ENCODE measurements around the gene DIABLO. TPM values are rescaled to one million over a fixed set of nuclear protein-coding genes. Genes with fewer than 3 reads are reported as not detected.

DIABLO gene
- total and polyA plus RNA-seq, 9 of the 15 experiments (the other 6 are each of a cell fraction or from before 2014, with no cell fraction given), result 37.3 to 101 (median 80.1) TPM

DNA sequence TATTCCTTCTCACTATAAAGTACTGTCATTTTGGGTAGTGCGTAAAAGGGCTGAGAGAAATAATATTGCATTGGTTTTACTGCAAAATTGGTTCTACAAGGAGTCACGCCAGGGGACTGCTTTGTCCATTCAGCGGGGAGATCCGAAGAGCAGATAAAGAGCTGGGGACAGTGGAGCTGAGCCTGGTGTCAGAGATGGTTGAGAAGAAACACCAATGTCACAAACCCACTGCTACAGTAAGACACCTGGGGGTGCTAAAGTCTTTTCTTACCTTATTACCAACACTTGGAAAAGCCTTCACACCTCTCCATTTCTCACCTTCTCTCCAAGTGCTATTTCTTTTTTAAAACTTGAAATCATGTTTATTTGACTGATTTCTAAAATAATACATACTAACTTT is 66.0 kb downstream of the DIABLO start:
- Histone ChIP-seq H3K79me2 (ENCODE audit: control insufficient read depth, insufficient read depth, low read length) (no peaks in the 10 kb centered on the region), H3K9ac (ENCODE audit: insufficient read depth in 1 of 2, low read depth in 2 of 2, low read length in 2 of 2) (no peak overlapping the region), H3K27ac (ENCODE audit: extremely low read depth, low read depth, low read length) (no peak overlapping the region), H3K27me3 (ENCODE audit: control insufficient read depth in 2 of 2, insufficient read depth in 2 of 2, low read length in 2 of 2) (peaks cover 2 to 5% of the 10 kb centered on the region in 2 experiments; a peak in 2 of 5 replicates), H3K4me3 (no peak overlapping the region), H3K4me2 (ENCODE audit: insufficient read depth, low read length) (0 out of 2 replicates have a peak overlapping the region, but pooled peaks have one; percentile 17), H3K36me3 (ENCODE audit: control insufficient read depth, insufficient read depth, low read length) (no peaks in the 10 kb centered on the region), H2AFZ (ENCODE audit: low read depth, low read length) (peak overlapping the region; percentile 53; the same call in 1 of the 2 replicates), H4K20me1 (replicated peaks; ENCODE audit: control insufficient read depth, insufficient read depth, low read length) (no peaks in the 10 kb centered on the region), H3K9me1 (ENCODE audit: control insufficient read depth, insufficient read depth, low read length) (no peaks in the 10 kb centered on the region), H3K9me3 (replicated peaks; ENCODE audit: control insufficient read depth, insufficient read depth, low read depth, low read length) (no peaks in the 10 kb centered on the region), H3K4me1 (replicated peaks in 1 of 2; ENCODE audit: control insufficient read depth in 2 of 2, insufficient read depth in 2 of 2, low read length in 2 of 2) (peaks cover 8 to 10% of the 10 kb centered on the region in 2 experiments; a peak in 4 of 5 replicates)
- ATAC-seq (peak; percentile 85), DNase-seq (ENCODE audit: extremely low read depth in 1 of 4, low spot score in 3 of 4) (peak in 2 of 4 experiments; percentile 58 to 67), FAIRE-seq (peak; percentile 32)
- POLR2A ChIA-PET, result interaction anchor here (0.6 to 1.0 kb wide), 2 partner anchors 8 to 21 kb away, joined by 3 read pairs; no protein-coding TSS in a partner anchor
- intact Hi-C loops (cut with micrococcal nuclease), result loop anchor here (5.0 kb wide), 1 partner anchor 32 kb away; no protein-coding TSS in a partner anchor
- in situ Hi-C loops (cut with MboI), result no loop called here
- WGBS (ENCODE audit: insufficient coverage, low coverage, missing lambda C conversion rate), result 7% methylated on average over 4 of the region's 4 CpGs
- CTCF ChIA-PET (ENCODE audit: low intra/inter-chr PET ratio), result interaction anchor here (0.6 to 1.4 kb wide), 2 partner anchors 107 to 655 kb away, joined by 3 to 4 read pairs; no protein-coding TSS in a partner anchor
- no TSS peak for BruUV-seq (replicated peaks)
- TF ChIP-seq, protein P1, sequence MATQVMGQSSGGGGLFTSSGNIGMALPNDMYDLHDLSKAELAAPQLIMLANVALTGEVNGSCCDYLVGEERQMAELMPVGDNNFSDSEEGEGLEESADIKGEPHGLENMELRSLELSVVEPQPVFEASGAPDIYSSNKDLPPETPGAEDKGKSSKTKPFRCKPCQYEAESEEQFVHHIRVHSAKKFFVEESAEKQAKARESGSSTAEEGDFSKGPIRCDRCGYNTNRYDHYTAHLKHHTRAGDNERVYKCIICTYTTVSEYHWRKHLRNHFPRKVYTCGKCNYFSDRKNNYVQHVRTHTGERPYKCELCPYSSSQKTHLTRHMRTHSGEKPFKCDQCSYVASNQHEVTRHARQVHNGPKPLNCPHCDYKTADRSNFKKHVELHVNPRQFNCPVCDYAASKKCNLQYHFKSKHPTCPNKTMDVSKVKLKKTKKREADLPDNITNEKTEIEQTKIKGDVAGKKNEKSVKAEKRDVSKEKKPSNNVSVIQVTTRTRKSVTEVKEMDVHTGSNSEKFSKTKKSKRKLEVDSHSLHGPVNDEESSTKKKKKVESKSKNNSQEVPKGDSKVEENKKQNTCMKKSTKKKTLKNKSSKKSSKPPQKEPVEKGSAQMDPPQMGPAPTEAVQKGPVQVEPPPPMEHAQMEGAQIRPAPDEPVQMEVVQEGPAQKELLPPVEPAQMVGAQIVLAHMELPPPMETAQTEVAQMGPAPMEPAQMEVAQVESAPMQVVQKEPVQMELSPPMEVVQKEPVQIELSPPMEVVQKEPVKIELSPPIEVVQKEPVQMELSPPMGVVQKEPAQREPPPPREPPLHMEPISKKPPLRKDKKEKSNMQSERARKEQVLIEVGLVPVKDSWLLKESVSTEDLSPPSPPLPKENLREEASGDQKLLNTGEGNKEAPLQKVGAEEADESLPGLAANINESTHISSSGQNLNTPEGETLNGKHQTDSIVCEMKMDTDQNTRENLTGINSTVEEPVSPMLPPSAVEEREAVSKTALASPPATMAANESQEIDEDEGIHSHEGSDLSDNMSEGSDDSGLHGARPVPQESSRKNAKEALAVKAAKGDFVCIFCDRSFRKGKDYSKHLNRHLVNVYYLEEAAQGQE (IDR thresholded peaks at IDR 0.05; ENCODE audit: borderline replicate concordance), result peak; percentile 52; the same call in 1 of the 2 replicates
- TF ChIP-seq, protein P1 (CRISPR knock-in tag; IDR thresholded peaks at IDR 0.05; ENCODE audit: low read depth), result no peak
- TF ChIP-seq RCOR1 (IDR thresholded peaks at IDR 0.05; ENCODE audit: borderline replicate concordance in 1 of 2, low read depth in 2 of 2, low read length in 2 of 2), result peak in 1 of 2 experiments; percentile 24; a peak in 1 of 4 replicates
- no peak for TF ChIP-seq SIN3B (IDR thresholded peaks at IDR 0.05; ENCODE audit: low read depth)
- TF ChIP-seq HEY1 (CRISPR knock-in tag; IDR thresholded peaks at IDR 0.05; ENCODE audit: borderline replicate concordance), result no peak
- TF ChIP-seq ZNF589 (CRISPR knock-in tag; IDR thresholded peaks at IDR 0.05; ENCODE audit: low read depth), result no peak
- TF ChIP-seq RAD21 (CRISPR knock-in tag; conservative IDR thresholded peaks at IDR 0.05 in 1 of 2, IDR thresholded peaks at IDR 0.05 in 1 of 2), result peak; percentile 16 to 67; a peak in 3 of 4 replicates
- TF ChIP-seq ZNF444 (CRISPR knock-in tag; IDR thresholded peaks at IDR 0.05), result no peak
- peak; percentile 14; the same call in 1 of the 2 replicates for TF ChIP-seq L3MBTL2 (IDR thresholded peaks at IDR 0.05)
- TF ChIP-seq ZNF140 (CRISPR knock-in tag; IDR thresholded peaks at IDR 0.05), result no peak
- TF ChIP-seq, protein P2, sequence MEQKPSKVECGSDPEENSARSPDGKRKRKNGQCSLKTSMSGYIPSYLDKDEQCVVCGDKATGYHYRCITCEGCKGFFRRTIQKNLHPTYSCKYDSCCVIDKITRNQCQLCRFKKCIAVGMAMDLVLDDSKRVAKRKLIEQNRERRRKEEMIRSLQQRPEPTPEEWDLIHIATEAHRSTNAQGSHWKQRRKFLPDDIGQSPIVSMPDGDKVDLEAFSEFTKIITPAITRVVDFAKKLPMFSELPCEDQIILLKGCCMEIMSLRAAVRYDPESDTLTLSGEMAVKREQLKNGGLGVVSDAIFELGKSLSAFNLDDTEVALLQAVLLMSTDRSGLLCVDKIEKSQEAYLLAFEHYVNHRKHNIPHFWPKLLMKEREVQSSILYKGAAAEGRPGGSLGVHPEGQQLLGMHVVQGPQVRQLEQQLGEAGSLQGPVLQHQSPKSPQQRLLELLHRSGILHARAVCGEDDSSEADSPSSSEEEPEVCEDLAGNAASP (IDR thresholded peaks at IDR 0.05), result no peak
